Measurements from ENCODE around the gene OR2A1.
"Not testable (repeated sequence)": the region's sequence is repeated elsewhere in the genome, so short reads cannot be mapped to it uniquely, and the experiment has no call there.

The OR2A1 gene

DNA sequence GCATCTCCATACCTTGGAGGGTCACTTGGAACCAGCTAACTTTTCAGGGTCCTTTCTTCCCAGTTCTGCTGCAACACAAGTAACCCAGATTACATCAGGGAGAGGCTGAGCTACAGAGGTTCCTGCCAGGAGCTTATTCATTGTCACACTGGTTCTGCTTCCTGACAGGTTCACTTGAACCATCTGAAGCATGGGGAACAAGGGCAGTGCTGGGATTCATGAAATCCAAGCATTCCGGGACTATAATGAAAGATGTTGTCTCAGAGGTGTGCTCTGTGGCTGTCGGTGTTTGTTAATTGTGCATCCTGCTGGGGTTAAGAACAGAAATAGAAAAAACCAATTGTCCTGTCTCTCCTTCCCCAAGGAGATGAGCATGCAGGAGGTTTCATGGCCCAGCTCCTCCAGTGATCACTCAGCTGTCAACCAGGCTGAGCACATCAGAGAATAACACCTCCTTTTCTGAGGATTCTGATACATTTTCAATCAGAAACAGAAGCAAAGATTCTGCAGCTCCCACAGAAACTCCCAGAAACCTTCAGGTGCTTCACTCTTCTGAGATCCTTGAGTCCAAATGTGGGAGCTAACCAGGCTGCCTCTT lies at the start of gene OR2A1:
OR2A1 (plus strand) TSS at position 548 of the 598 bp plus-strand sequence. CDS start 5,706 bp downstream, outside the sequence.
- not testable (repeated sequence) for H3K9me3 Mint-ChIP-seq; H3K36me3 Mint-ChIP-seq (ENCODE audit: insufficient read depth); H3K27me3 Mint-ChIP-seq; H3K4me3 Mint-ChIP-seq; H3K27ac Mint-ChIP-seq (ENCODE audit: low read depth); H3K4me1 Mint-ChIP-seq; DNase-seq (ENCODE audit: low spot score in 2 of 2); ATAC-seq (replicated peaks; ENCODE audit: extremely low read depth, poor library complexity, severe bottlenecking)

GRCh38 chr7:144264692-144265091 lies 47.5 kb upstream of the OR2A1 start, which contains the start of gene OR2A7:
Gene OR2A7, minus strand, starts transcription at chr7:144264792. Its CDS starts 5,164 bp downstream, at chr7:144259628.
- ATAC-seq (replicated peaks; ENCODE audit: extremely low read depth, poor library complexity, severe bottlenecking); H3K27me3 Mint-ChIP-seq; H3K4me1 Mint-ChIP-seq; H3K36me3 Mint-ChIP-seq (ENCODE audit: insufficient read depth); H3K27ac Mint-ChIP-seq (ENCODE audit: low read depth); H3K4me3 Mint-ChIP-seq; H3K9me3 Mint-ChIP-seq; DNase-seq (ENCODE audit: low spot score in 2 of 2): not testable (repeated sequence)

GRCh38 chr7:144269188-144269587 lies 43.0 kb upstream of the OR2A1 start, which contains the start of gene CTAGE8:
Gene CTAGE8, minus strand, starts transcription at chr7:144269288. Its CDS starts 38 bp downstream, at chr7:144269250.
- not testable (repeated sequence) for H3K27ac Mint-ChIP-seq (ENCODE audit: low read depth); H3K4me3 Mint-ChIP-seq; DNase-seq (ENCODE audit: low spot score in 2 of 2); H3K4me1 Mint-ChIP-seq; H3K9me3 Mint-ChIP-seq; ATAC-seq (replicated peaks; ENCODE audit: extremely low read depth, poor library complexity, severe bottlenecking); H3K36me3 Mint-ChIP-seq (ENCODE audit: insufficient read depth); H3K27me3 Mint-ChIP-seq

GRCh38 chr7:144275281-144275680 lies 36.9 kb upstream of the OR2A1 start:
- DNase-seq (ENCODE audit: low spot score in 2 of 2); H3K27ac Mint-ChIP-seq (ENCODE audit: low read depth); H3K36me3 Mint-ChIP-seq (ENCODE audit: insufficient read depth); H3K9me3 Mint-ChIP-seq; H3K4me1 Mint-ChIP-seq; H3K4me3 Mint-ChIP-seq; H3K27me3 Mint-ChIP-seq; ATAC-seq (replicated peaks; ENCODE audit: extremely low read depth, poor library complexity, severe bottlenecking): not testable (repeated sequence)

DNA sequence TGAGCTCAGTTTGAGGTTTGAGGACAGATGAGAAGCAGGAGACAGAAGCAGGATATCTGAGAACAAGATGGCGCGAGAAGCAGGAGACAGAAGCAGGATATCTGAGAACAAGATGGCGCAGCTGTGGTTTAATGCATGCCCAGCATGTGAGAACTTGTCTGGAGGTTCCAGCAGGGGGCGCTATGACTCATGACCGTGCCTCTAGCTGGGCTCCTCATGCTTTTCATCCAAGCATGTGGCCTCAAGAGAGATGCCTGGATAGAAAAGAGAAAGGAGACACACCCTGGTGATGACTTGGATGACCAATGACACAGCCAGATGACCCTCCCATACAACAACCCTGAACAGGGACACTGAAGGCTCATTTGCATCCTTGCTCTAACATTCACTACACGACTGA lies 32.2 kb upstream of the OR2A1 start:
- H3K36me3 Mint-ChIP-seq (ENCODE audit: insufficient read depth); ATAC-seq (replicated peaks; ENCODE audit: extremely low read depth, poor library complexity, severe bottlenecking); H3K9me3 Mint-ChIP-seq; H3K27me3 Mint-ChIP-seq; H3K27ac Mint-ChIP-seq (ENCODE audit: low read depth); DNase-seq (ENCODE audit: low spot score in 2 of 2); H3K4me3 Mint-ChIP-seq; H3K4me1 Mint-ChIP-seq: not testable (repeated sequence)

- not testable (repeated sequence) for DNase-seq (ENCODE audit: low spot score in 2 of 2); ATAC-seq (replicated peaks; ENCODE audit: extremely low read depth, poor library complexity, severe bottlenecking)
These were observed 30.2 kb upstream of the OR2A1 start for GRCh38 chr7:144281981-144282380.

GRCh38 chr7:144282490-144282889 lies 29.7 kb upstream of the OR2A1 start:
- H3K36me3 Mint-ChIP-seq (ENCODE audit: insufficient read depth); H3K4me3 Mint-ChIP-seq; H3K4me1 Mint-ChIP-seq; DNase-seq (ENCODE audit: low spot score in 2 of 2); H3K27ac Mint-ChIP-seq (ENCODE audit: low read depth); H3K27me3 Mint-ChIP-seq; ATAC-seq (replicated peaks; ENCODE audit: extremely low read depth, poor library complexity, severe bottlenecking); H3K9me3 Mint-ChIP-seq: not testable (repeated sequence)

More at GRCh38 chr7:144281981-144282380, 30.2 kb upstream of the OR2A1 start:
- H3K4me1 Mint-ChIP-seq; H3K36me3 Mint-ChIP-seq (ENCODE audit: insufficient read depth); H3K27me3 Mint-ChIP-seq; H3K27ac Mint-ChIP-seq (ENCODE audit: low read depth); H3K9me3 Mint-ChIP-seq; H3K4me3 Mint-ChIP-seq: not testable (repeated sequence)

GRCh38 chr7:144283716-144284115 lies 28.5 kb upstream of the OR2A1 start:
- not testable (repeated sequence) for H3K27ac Mint-ChIP-seq (ENCODE audit: low read depth); H3K4me3 Mint-ChIP-seq; H3K4me1 Mint-ChIP-seq; DNase-seq (ENCODE audit: low spot score in 2 of 2); ATAC-seq (replicated peaks; ENCODE audit: extremely low read depth, poor library complexity, severe bottlenecking); H3K27me3 Mint-ChIP-seq; H3K9me3 Mint-ChIP-seq; H3K36me3 Mint-ChIP-seq (ENCODE audit: insufficient read depth)

DNA sequence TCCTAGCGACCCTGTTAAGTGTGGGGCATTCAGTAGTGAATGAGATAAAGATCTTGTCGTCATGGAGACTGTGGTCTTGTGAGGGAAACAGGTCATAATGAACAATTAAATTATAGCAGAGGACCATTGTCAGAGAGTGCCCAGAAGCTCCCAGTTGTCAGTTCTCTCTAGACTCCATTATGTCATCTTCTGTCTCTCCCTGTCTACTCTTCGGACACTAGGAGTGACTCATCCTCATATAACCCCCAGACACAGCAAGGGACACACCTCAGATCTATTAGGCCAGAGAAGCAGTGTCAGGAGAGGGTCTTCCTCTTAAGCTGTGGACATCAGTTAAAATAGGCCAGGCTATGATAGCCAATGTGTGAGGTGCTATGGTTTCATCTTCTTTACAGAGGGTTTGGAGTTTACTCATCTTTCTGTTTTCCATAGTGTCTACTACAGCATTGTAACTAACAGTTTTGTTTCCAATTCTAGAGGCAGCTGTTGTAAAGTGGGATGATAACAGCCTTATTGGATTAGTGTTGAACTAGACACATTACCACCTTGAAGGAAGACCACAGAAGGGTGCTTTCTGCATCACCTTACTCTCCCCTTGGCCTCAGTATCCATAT lies 24.9 kb upstream of the OR2A1 start:
- H3K4me3 Mint-ChIP-seq; DNase-seq (ENCODE audit: low spot score in 2 of 2); H3K27ac Mint-ChIP-seq (ENCODE audit: low read depth); H3K36me3 Mint-ChIP-seq (ENCODE audit: insufficient read depth); H3K4me1 Mint-ChIP-seq; H3K9me3 Mint-ChIP-seq; H3K27me3 Mint-ChIP-seq: not testable (repeated sequence)
- ATAC-seq (replicated peaks; ENCODE audit: extremely low read depth, poor library complexity, severe bottlenecking) = peak; percentile 35

DNA sequence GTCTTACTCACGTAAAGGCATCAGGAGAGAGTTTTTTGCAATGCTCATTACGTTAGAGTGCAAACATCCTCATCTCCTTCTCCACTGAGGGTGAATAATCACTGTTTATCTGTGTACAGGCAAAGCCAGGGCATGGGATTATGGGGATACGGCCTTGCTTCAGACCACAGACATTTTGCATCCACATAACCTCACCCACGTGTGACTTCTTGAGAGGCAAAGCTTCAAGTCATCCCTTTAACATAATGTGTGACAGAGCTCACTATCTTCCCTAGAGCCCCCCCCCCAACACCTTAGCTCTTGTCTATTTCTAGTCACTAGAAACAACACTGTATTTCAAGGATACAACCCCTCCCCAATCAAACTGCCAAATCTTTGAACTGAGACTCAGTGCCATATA lies 20.6 kb upstream of the OR2A1 start:
- not testable (repeated sequence) for H3K9me3 Mint-ChIP-seq; H3K4me3 Mint-ChIP-seq; DNase-seq (ENCODE audit: low spot score in 2 of 2); ATAC-seq (replicated peaks; ENCODE audit: extremely low read depth, poor library complexity, severe bottlenecking); H3K27me3 Mint-ChIP-seq; H3K36me3 Mint-ChIP-seq (ENCODE audit: insufficient read depth); H3K27ac Mint-ChIP-seq (ENCODE audit: low read depth); H3K4me1 Mint-ChIP-seq

DNA sequence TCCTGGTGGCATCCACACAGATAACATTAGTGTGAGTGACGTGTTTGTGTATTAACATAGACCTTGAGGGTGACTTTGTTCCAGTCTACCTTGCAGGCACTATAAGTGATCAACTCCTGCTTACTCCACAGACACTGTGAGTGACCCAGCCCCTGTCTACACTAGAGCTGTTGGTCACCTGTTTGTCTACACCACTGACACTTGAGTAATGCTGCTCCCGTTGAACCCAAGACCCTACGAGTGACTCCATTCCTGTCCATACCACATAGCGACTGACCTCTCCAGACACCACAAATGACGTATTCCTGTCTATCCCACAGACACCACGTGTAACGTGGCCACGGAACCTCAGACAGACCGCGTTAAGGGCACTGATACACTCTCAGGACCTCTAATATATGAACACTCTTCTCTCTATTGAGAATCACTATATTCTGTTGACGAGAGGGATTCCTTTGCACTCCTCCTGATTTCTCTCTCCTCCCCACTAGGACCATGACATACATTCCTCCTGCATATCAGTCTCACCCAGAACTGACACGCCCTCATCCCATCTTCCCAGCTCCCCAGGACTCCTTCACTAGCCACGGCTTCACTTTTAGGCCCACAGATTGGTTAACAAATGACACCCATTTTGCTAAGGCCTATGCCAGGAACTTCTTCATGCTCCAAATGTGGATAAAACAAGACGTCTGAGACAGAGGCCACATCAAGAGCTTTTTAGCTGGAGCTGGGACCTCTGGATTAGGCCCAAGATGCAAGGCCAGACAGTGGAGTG lies 19.6 kb upstream of the OR2A1 start:
- not testable (repeated sequence) for H3K4me3 Mint-ChIP-seq; H3K9me3 Mint-ChIP-seq; DNase-seq (ENCODE audit: low spot score in 2 of 2); H3K36me3 Mint-ChIP-seq (ENCODE audit: insufficient read depth); H3K4me1 Mint-ChIP-seq; H3K27me3 Mint-ChIP-seq; H3K27ac Mint-ChIP-seq (ENCODE audit: low read depth)
- ATAC-seq (replicated peaks; ENCODE audit: extremely low read depth, poor library complexity, severe bottlenecking) = peak; percentile 17

DNA sequence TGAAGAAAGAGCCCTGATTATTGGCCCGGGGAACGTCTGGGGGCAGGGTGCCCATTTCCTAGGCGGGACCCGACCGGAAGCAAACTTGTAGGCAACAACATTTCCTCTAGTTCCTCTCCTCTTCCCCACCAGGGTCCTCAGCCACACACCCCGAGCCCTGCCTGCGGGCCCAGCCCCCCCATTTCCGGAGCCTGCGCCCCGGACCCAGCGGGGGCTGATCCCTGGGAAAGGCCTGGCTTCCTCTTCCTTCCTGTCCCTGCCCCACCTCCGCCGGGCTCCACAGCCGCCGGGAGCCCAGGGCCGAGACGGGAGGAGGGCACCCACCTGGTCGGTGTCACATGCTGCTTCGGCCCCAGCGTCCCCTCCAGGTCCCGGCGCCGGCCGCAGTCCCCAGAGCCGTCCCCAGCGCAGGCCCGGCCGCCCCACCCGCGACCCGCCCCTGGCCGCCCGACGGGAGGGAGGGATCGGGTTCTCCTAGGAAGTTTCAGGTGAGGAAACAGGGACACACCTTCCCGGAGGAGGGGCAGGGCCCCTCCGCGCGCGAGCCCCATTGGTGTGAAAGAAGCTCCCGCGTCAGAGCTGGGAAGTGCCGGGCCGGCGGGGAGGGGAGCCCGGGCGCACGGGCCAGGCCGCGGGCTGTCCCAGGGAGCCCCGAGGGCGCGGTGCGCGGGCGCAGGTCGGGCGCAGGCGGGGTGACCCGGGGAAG lies 18.3 kb upstream of the OR2A1 start:
- H3K4me3 Mint-ChIP-seq; H3K4me1 Mint-ChIP-seq; H3K27ac Mint-ChIP-seq (ENCODE audit: low read depth); DNase-seq (ENCODE audit: low spot score in 2 of 2); H3K27me3 Mint-ChIP-seq; H3K36me3 Mint-ChIP-seq (ENCODE audit: insufficient read depth); H3K9me3 Mint-ChIP-seq: not testable (repeated sequence)
- peak; percentile 73 for ATAC-seq (replicated peaks; ENCODE audit: extremely low read depth, poor library complexity, severe bottlenecking)
